Measurements from ENCODE around the gene TEX44.
"Not testable (repeated sequence)": the region's sequence is repeated elsewhere in the genome, so short reads cannot be mapped to it uniquely, and the experiment has no call there.

TEX44 gene

GRCh38 chr2:231556981-231557380 lies 35.7 kb upstream of the TEX44 start:
- H3K9me3 ChIP-seq (ENCODE audit: insufficient read depth, low read depth, low read length) = peaks cover 13% of the 10 kb centered on the region; the same call in 1 of the 2 replicates
- no peak overlapping the region for H3K27ac ChIP-seq (ENCODE audit: low read length)

DNA sequence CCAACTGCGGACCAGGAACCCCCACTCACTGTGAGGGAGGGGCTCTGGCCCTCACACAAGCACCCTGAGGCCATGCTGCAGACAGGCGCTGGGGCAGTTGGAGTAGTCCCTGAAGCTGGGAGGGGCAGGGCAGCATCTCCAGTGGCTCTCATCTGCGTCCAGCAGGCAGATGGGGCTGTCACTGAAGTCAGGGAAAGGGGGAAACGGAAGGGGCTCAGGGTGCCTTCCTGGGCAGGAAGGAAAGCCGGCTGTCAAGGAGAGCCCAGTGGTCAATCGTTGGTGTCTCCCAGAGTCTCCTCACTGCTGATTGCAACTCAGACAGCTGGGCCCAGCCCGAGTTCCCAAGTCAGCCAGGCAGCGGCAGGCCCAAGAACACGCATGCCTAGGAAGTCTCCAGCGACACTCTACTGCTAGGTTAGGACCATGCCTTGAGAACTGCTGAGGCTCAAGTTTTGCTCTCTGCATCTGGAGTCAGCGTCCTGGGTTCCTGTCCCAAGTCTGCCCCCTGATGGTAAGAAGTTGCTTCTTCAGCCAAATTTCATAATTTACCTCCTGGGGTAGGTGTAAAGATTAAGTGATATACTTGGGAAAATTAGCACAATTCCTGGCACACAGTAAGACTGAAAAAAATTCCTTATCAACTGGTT lies 35.0 kb upstream of the TEX44 start:
- H3K4me1 ChIP-seq (ENCODE audit: insufficient read depth, low read length) = no peaks in the 10 kb centered on the region
- H3K9me3 ChIP-seq (ENCODE audit: insufficient read depth, low read depth, low read length) = peaks cover 9% of the 10 kb centered on the region; the same call in 1 of the 2 replicates
- no peak overlapping the region for H3K4me3 ChIP-seq (ENCODE audit: low read length)
- no peaks in the 10 kb centered on the region for H3K27me3 ChIP-seq (ENCODE audit: insufficient read depth, low read length)
- H3K27ac ChIP-seq (ENCODE audit: low read length) = no peak overlapping the region
- no peak overlapping the region for H3K9ac ChIP-seq (ENCODE audit: low read depth, low read length)
- H3K36me3 ChIP-seq (ENCODE audit: insufficient read depth, low read depth, low read length) = no peaks in the 10 kb centered on the region

More at GRCh38 chr2:231556981-231557380, 35.7 kb upstream of the TEX44 start:
- no peaks in the 10 kb centered on the region for H3K36me3 ChIP-seq (ENCODE audit: insufficient read depth, low read depth, low read length)
- no peak overlapping the region for H3K9ac ChIP-seq (ENCODE audit: low read depth, low read length)
- H3K4me3 ChIP-seq (ENCODE audit: low read length) = no peak overlapping the region
- no peaks in the 10 kb centered on the region for H3K27me3 ChIP-seq (ENCODE audit: insufficient read depth, low read length)
- H3K4me1 ChIP-seq (ENCODE audit: insufficient read depth, low read length) = no peaks in the 10 kb centered on the region

DNA sequence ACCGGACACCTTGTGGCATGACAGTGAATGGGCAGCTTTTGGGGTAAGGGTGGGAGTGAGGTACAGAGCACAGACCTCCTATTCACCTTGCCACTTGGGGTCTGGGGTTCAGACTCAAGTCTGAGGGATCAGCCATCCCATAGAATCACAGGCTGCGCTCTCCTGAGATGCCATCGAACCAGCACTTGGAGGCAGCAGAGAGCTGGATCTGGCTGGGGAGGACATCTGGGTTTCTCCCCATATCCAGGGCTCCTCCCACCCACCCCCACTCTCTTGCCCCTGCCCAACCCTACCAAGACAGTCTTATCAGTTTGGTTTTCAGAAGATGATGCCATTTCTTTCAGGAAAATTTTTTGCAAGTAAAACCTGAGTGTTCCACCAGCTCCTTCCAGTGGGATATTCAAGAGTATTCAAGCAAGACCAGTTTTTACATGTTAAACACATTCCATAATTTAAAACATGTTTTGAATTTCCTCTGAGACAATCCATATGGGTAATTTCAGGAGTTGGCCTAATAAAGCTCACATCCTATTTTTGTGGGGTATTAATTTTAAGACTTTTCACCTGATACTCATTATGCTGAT lies 29.2 kb upstream of the TEX44 start:
- H3K9ac ChIP-seq (ENCODE audit: low read depth, low read length) = no peak overlapping the region
- no peak overlapping the region for H3K27ac ChIP-seq (ENCODE audit: low read length)
- 0 out of 2 replicates have a peak, but pooled peaks cover 10% of the 10 kb centered on the region for H3K9me3 ChIP-seq (ENCODE audit: insufficient read depth, low read depth, low read length)
- H3K36me3 ChIP-seq (ENCODE audit: insufficient read depth, low read depth, low read length) = no peaks in the 10 kb centered on the region
- H3K4me1 ChIP-seq (ENCODE audit: insufficient read depth, low read length) = peaks cover 3% of the 10 kb centered on the region; the same call in 1 of the 2 replicates
- no peaks in the 10 kb centered on the region for H3K27me3 ChIP-seq (ENCODE audit: insufficient read depth, low read length)
- no peak overlapping the region for H3K4me3 ChIP-seq (ENCODE audit: low read length)

GRCh38 chr2:231565887-231566594 lies 26.6 kb upstream of the TEX44 start:
- no peak overlapping the region for H3K9ac ChIP-seq (ENCODE audit: low read depth, low read length)
- H3K36me3 ChIP-seq (ENCODE audit: insufficient read depth, low read depth, low read length) = no peaks in the 10 kb centered on the region
- no peak overlapping the region for H3K4me3 ChIP-seq (ENCODE audit: low read length)
- H3K27ac ChIP-seq (ENCODE audit: low read length) = no peak overlapping the region
- no peaks in the 10 kb centered on the region for H3K27me3 ChIP-seq (ENCODE audit: insufficient read depth, low read length)
- peaks cover 5% of the 10 kb centered on the region; the same call in 1 of the 2 replicates for H3K4me1 ChIP-seq (ENCODE audit: insufficient read depth, low read length)
- H3K9me3 ChIP-seq (ENCODE audit: insufficient read depth, low read depth, low read length) = 0 out of 2 replicates have a peak, but pooled peaks cover 10% of the 10 kb centered on the region

DNA sequence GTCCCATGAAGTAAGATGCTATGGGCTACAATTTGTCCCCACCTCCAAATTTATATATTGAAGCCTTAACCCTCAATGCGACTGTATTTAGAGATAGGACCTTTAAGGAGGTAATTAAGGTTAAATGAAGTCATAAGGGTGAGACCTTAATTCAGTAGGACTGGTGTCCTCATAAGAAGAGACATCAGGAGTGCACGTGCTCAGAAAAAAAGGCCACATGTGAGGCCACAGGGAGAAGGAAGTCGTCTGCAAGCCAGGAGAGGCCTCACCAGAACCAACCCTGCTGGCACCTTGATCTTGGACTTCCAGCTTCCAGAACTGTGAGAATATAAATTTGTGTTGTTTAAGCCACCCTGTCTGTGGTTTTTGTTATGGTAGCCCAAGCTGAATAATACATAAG lies 25.5 kb upstream of the TEX44 start:
- Histone ChIP-seq H3K4me3 (ENCODE audit: low read length) (no peak overlapping the region), H3K36me3 (ENCODE audit: insufficient read depth, low read depth, low read length) (no peaks in the 10 kb centered on the region), H3K27ac (ENCODE audit: low read length) (no peak overlapping the region), H3K4me1 (ENCODE audit: insufficient read depth, low read length) (peaks cover 14% of the 10 kb centered on the region), H3K27me3 (ENCODE audit: insufficient read depth, low read length) (no peaks in the 10 kb centered on the region), H3K9ac (ENCODE audit: low read depth, low read length) (no peak overlapping the region), H3K9me3 (ENCODE audit: insufficient read depth, low read depth, low read length) (0 out of 2 replicates have a peak, but pooled peaks cover 10% of the 10 kb centered on the region)

DNA sequence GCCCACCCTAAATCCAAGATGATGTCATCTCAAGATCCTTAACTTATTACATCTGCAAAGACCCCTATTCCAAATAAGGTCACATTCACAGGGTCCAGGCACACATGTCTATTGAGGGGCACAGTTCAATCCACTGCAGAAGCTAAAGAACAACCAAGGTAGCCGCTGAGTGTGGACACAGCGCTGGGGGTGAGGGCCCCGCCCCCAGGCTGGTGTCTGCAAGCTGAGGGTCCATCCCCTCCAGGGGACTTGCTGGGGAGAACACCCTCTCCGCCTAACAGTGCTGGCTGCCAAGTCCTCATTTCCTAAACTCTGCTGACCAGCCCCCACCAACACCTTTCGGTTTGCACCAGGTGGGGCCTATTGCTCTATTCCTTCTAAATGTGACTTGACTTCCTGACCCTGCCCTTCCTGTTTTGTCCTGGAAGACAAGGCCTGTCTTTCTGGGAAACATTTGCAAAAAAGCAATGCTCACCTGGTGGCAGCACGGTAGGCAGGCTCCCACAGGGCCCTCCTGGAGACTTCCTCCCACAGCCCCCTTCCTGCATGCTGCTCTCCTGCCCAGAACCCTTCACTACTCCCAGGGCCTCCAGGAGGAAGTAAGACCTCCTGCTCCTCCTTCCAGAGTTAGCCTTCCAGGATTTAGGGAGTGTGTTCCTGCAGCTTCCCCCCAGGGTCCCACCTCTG lies 24.4 kb upstream of the TEX44 start:
- no peak overlapping the region for H3K27ac ChIP-seq (ENCODE audit: low read length)

DNA sequence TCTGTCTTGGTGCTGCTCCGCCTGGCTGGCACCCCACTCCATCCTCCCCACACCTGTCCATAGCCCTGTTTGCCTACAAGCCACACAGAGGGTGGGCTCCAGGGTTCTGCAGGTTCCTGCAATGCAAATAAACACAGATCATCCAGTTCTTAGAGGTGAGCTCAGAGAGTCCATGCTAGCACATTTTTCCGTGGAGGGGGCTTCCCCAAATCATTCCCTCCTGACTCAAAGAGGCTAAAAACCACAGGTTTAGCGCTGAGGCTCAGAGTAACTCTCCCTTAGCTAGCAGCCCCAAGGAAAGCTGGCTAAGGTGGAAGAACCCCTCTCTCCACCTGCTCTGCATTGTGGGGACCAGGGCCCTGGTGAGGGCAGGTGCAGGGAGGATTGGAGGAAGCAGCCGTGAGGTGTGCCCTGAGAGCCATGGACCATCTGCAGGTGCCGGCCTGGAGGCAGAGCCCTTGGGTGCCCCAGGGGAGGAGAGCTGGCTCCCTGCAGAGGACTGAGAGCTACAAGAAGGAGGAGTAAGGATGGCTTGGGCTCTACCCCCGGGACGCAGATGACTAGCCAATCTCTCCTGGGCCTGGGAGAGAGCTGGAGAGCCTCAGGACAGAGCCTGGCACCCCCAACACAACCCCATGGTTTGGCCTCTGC lies 23.8 kb upstream of the TEX44 start:
- H3K4me3 ChIP-seq (ENCODE audit: low read length) = no peak overlapping the region
- H3K36me3 ChIP-seq (ENCODE audit: insufficient read depth, low read depth, low read length) = no peaks in the 10 kb centered on the region
- no peak overlapping the region for H3K9ac ChIP-seq (ENCODE audit: low read depth, low read length)

More for the DNA sequence above, 24.4 kb upstream of the TEX44 start:
- no peaks in the 10 kb centered on the region for H3K36me3 ChIP-seq (ENCODE audit: insufficient read depth, low read depth, low read length)
- 0 out of 2 replicates have a peak, but pooled peaks cover 10% of the 10 kb centered on the region for H3K9me3 ChIP-seq (ENCODE audit: insufficient read depth, low read depth, low read length)
- no peaks in the 10 kb centered on the region for H3K27me3 ChIP-seq (ENCODE audit: insufficient read depth, low read length)
- peaks cover 20% of the 10 kb centered on the region for H3K4me1 ChIP-seq (ENCODE audit: insufficient read depth, low read length)
- H3K9ac ChIP-seq (ENCODE audit: low read depth, low read length) = no peak overlapping the region
- no peak overlapping the region for H3K4me3 ChIP-seq (ENCODE audit: low read length)

DNA sequence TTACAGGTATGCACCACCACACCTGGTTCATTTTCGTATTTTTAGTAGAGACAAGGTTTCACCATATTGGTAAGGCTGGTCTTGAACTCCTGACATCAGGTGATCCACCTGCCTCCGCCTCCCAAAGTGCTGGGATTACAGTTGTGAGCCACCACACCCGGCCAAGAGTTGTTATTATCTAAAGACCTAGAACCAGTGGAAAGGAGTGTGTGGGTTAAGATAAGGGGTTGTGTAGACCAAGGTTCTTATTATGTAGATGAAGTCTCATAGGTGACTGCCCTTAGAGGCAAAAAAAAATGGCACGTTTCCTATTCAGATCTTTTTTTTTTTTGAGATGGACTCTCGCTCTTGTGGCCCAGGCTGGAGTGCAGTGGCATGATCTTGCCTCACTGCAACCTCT lies 21.7 kb upstream of the TEX44 start:
- not testable (repeated sequence) for H3K9me3 ChIP-seq (ENCODE audit: insufficient read depth, low read depth, low read length); H3K36me3 ChIP-seq (ENCODE audit: insufficient read depth, low read depth, low read length); H3K27ac ChIP-seq (ENCODE audit: low read length); H3K9ac ChIP-seq (ENCODE audit: low read depth, low read length); H3K27me3 ChIP-seq (ENCODE audit: insufficient read depth, low read length); H3K4me3 ChIP-seq (ENCODE audit: low read length)
- peaks cover 25% of the 10 kb centered on the region for H3K4me1 ChIP-seq (ENCODE audit: insufficient read depth, low read length)

More for the DNA sequence above, 23.8 kb upstream of the TEX44 start:
- Histone ChIP-seq H3K4me1 (ENCODE audit: insufficient read depth, low read length) (peaks cover 25% of the 10 kb centered on the region), H3K9me3 (ENCODE audit: insufficient read depth, low read depth, low read length) (0 out of 2 replicates have a peak, but pooled peaks cover 10% of the 10 kb centered on the region), H3K27me3 (ENCODE audit: insufficient read depth, low read length) (no peaks in the 10 kb centered on the region), H3K27ac (ENCODE audit: low read length) (no peak overlapping the region)

DNA sequence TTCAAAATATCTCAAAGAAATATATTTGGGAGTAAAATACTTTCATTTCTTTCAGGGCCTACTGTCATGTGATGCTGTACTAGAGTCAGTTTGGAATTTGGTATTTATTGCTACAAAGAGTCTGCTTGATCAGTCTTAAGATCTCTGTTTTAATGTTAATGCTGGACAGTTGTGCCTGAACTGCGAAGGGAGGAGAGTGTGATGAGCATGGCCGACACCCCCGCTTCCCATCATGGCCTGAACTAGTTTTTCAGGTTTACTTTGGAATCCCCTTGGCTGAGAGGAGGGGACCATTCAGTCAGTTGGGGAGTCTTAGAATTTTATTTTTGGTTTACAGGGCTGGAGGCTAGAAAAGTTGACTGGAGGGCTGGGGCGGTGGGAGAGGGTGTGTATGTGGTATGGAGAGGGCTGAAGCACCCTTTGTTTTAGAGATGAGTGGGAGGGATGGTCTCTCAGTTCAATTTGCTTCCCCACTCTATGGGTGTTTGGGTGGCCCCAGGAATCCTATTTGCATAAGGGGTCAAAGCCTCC lies 20.9 kb upstream of the TEX44 start:
- H3K9ac ChIP-seq (ENCODE audit: low read depth, low read length) = peak overlapping the region; percentile 72; the same call in 1 of the 2 replicates

GRCh38 chr2:231573096-231573495 lies 19.6 kb upstream of the TEX44 start:
- Histone ChIP-seq H3K4me3 (ENCODE audit: low read length) (no peak overlapping the region), H3K9ac (ENCODE audit: low read depth, low read length) (peak overlapping the region; percentile 66; the same call in 1 of the 2 replicates), H3K9me3 (ENCODE audit: insufficient read depth, low read depth, low read length) (no peaks in the 10 kb centered on the region), H3K4me1 (ENCODE audit: insufficient read depth, low read length) (peaks cover 34% of the 10 kb centered on the region), H3K36me3 (ENCODE audit: insufficient read depth, low read depth, low read length) (no peaks in the 10 kb centered on the region), H3K27me3 (ENCODE audit: insufficient read depth, low read length) (no peaks in the 10 kb centered on the region), H3K27ac (ENCODE audit: low read length) (peak overlapping the region; percentile 86)

More for the DNA sequence above, 20.9 kb upstream of the TEX44 start:
- H3K36me3 ChIP-seq (ENCODE audit: insufficient read depth, low read depth, low read length) = no peaks in the 10 kb centered on the region
- no peaks in the 10 kb centered on the region for H3K9me3 ChIP-seq (ENCODE audit: insufficient read depth, low read depth, low read length)
- H3K4me3 ChIP-seq (ENCODE audit: low read length) = peak overlapping the region; percentile 42; the same call in 1 of the 2 replicates
- H3K27me3 ChIP-seq (ENCODE audit: insufficient read depth, low read length) = no peaks in the 10 kb centered on the region
- H3K27ac ChIP-seq (ENCODE audit: low read length) = peak overlapping the region; percentile 89
- H3K4me1 ChIP-seq (ENCODE audit: insufficient read depth, low read length) = peaks cover 31% of the 10 kb centered on the region

Measured in iPS-20b (cell line).